Medulla oblongata (tissue), 1 donor: Measurements from ENCODE around the gene RELA.
"Not testable (repeated sequence)": the region's sequence is repeated elsewhere in the genome, so short reads cannot be mapped to it uniquely, and the experiment has no call there.

Source experiments
- DNase-seq: peaks from one replicate; pipeline ENCODE4 v3.0.0-alpha.2; 2015; ENCODE audit errors: extremely low spot score

The RELA gene

DNA sequence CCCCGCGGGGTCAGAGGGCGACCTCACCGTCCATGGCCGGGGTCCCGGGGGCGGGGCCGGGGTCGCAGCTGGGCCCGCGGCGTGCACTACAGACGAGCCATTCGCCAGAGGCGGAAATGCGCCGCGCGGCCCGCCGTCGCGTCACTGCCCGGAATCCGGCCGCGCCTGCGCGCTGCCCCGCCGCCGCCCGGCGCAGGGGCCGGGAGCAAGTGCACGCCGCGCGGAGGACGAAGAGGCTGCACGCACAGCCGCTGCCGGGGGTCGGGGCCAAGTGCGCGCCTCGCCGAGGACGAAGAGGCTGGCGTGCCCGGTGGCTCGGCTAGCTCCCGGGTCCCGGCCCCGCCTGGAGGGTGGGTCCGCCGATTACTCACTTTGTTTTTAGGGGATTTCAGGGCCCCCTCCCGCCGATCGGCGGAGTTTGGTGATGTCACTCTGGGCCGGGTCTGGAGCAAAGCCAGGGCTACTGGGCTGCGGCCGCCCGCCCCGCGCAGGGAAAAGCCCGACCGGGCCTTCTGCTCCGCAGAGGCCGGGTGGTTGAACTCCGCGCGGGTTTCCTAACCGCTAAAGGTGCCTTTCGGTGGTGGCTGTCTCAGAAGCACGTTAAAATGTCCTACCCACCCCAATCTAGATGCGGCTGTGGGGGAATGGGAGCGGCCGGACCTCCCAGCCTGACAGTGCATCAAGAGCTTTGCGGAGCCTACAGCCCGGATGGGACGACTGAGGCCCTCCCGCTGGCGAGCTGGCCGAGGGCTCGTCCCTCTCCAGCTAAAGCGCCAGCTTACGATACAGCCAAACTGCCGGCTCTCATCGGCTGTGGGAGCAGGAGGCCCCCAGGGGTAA lies at the start of gene RELA:
Gene RELA (minus strand): TSS at position 118 of the 840 bp plus-strand sequence. CDS start 84 bp downstream, at position 34.
- DNase-seq = peak; percentile 95

DNA sequence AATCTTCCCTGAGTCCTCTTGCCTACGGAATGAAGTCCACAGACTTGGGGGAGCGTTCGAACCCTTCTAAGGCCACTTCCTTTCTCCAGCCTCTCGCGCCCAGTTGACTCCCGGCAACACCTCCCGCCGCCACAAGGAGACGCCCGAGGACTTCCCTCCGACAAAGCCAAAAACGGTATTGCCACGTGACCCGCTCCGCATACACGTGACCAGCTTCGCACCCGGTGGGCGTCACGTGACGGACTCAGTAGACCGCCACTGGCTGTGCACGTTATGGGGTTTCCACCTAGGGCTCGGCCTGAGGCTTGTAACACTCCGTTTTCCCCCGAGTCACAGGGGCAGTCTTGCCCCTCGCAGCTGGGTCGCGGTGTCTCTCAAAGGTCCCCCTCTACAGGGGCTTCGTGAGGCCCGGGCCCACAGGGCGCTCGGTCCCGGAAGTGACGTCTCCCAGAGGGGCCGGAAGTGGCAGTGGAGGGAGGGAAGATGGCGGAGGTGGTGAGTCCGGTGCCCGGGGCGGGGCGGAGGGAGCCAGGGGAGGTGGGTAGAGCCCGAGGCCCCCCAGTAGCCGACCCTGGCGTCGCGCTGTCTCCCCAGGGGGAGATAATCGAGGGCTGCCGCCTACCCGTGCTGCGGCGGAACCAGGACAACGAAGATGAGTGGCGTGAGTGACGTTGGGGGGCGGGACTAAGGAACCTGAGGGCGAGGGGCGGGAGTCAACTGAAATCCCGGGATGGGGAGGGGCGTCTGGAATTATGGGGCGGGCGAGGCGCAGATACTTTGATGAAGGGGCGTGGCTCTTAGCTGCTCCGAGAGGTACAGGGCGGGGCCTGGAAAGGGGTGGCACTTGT lies 49.3 kb upstream of the RELA start, which contains the start of gene KAT5:
Gene KAT5 (plus strand): TSS at position 468 of the 848 bp plus-strand sequence. CDS start 16 bp downstream, at position 484.
- DNase-seq = peak; percentile 98

DNA sequence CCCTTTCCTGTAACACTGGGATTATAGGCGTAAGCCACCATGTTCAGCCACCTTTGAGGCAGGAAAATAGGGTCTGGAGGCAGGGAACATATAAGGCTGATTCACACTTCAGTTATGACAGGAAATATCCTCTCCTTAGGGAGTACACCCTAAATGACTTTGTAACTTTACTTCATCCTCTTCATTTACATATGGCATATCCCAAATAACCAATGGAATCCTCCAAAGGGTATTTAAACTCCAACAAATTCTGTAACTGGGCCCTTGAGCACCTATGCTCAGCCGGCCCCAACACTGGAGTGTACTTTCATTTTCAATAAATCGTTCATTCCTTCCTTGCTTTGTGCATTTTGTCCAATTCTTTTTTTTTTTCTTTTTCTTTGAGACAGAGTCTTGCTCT lies 47.7 kb upstream of the RELA start:
- DNase-seq = no peak

DNA sequence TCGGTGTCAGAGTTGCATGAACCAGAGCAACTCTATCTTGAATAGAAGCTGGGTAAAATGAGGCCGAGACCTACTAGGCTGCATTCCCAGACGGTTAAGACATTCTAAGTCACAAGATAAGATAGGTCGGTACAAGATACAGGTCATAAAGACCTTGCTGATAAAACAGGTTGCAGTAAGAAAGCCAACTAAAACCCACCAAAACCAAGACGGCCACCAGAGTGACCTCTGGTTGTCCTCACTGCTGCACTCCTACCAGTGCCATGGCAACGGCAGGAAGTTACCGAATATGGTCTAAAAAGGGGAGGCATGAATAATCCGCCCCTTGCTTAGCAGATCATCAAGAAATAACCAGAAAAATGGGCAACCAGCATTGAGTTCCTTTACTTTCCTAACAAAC lies 46.9 kb upstream of the RELA start:
- DNase-seq = no peak

DNA sequence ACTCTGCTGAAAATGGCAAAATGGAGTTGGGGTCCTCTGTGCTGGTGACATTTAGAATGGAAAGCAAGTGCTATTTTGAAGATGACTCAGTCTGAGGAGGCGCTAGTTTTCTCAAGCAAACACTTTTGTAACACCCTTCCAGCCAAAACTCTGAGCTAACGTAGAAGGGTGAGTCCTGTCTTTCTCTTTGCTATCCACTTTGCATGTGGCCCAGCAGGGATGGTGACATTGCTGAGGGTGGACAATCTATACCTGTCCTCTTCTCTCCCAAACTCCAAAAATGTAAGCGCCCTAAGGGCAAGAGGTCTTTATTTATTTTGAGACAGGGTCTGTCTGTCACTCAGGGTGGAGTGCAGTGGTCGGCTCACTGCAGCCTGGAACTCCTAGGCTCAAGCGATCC lies 45.7 kb upstream of the RELA start:
- DNase-seq = no peak

DNA sequence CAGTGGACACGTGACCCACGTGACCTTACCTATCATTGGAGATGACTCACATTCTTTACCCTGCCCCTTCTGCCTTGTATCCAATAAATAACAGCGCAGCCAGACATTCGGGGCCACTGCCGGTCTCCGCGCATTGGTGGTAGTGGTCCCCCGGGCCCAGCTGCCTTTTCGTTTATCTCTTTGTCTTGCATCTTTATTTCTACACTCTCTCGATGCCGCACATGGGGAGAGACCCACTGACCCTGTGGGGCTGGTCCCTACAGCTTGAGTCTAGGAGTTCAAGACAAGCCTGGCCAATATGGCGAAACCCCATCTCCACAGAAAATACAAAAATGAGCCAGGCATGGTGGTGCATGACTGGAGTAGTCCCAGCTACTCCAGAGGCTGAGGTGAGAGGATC lies 44.3 kb upstream of the RELA start:
- not testable (repeated sequence) for DNase-seq

DNA sequence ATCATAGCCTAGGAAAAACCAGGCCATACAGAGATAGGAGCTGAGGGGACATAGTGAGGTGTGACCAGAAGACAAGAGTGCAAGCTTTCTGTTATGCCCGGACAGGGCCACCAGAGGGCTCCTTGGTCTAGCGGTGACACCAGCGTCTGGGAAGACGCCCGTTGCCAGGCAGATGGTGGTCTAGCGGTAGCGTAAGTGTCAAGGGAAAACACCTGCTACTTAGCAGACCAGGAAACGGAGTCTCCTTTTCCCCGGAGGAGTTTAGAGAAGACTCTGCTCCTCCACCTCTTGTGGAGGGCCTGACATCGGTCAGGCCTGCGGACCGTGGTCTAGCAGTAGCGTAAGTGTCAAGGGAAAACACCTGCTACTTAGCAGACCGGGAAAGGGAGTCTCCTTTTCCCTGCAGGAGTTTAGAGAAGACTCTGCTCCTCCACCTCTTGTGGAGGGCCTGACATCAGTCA lies 43.6 kb upstream of the RELA start:
- DNase-seq = peak; percentile 52

DNA sequence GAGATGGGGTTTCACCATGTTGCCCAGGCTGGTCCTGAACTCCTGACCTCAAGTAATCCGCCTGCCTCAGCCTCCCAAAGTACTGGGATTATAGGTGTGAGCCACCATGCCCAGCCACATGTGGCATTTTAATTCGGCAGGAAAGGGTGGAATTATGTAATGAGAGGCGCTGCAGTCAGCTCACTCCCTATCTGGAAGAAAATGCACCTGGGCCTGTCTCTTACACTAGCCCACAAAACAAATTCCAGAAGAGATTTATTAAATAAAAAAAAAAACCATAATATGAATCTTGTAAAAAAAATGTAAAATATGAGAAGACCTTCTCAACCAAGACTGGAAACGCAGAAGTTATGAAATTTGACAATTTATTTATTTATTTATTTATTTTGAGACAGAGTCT lies 41.1 kb upstream of the RELA start:
- no peak for DNase-seq

DNA sequence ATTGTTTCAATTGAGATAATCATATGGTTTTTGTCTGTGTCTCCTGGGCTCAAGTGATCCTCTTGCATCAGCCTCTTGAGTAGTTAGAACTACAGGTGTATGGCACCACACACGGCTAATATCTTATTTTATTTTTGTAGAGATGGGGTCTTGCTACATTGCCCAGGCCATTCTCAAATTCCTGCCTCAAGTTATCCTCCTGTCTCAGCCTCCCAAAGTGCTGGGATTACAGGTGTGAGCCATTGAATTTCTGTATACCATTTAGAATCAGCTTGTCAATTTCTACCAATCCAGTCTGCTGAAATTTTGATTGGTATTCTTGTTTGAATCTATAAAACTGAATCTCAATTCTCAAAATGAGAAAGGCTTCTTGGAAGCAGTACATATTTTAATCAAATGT lies 39.0 kb upstream of the RELA start:
- no peak for DNase-seq

DNA sequence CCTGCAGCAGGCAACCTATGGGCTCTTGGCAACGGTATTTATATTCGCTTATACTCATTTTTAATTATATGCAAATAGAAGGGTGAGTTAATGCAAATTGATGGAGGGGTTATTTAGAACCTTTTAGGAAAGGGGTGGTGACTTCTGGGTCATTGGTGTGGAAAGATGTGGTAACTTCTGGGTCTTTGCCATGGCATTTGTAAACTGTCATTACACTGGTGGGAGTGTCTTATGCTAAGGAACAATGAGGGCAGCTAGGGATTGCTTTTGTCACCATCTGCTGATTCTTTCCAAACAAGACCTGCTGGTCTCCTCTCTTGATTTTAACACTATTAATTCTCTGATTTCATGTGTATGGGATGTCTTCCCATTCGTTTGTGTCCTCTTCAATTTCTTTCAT lies 37.7 kb upstream of the RELA start:
- DNase-seq = no peak

DNA sequence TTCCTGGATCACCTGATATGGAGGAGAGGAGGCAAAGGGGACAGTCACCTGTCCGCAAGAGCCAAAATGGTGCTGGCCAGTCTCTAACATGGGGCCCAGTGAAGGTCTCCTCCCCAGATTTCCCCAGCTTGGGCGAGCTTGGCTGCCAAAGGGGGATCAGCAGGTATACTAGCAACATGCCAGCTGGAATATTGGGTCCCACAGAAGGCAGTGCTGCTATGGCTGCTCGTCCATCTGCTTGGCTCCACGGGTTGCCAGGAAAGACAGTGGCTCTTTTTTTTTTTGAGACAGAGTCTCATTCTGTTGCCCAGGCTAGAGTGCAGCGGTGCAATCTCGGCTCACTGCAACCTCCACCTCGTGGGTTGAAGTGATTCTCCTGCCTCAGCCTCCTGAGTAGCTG lies 36.6 kb upstream of the RELA start:
- DNase-seq = no peak

DNA sequence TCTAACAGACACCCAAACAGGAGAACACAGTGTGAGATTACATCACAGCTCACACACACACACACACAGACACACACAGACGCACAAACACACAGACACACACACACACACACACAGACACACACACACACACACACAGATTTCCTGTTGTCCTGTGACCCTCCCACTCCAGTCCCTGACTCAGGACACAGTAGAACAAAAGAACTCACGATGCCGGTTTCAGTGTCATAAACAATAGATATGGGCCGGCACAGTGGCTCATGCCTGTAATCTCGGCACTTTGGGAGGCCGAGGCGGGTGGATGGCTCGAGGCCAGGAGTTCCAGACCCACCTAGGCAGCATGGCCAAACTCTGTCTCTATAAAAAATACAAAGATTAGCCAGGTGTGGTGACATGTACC lies 35.5 kb upstream of the RELA start:
- no peak for DNase-seq

DNA sequence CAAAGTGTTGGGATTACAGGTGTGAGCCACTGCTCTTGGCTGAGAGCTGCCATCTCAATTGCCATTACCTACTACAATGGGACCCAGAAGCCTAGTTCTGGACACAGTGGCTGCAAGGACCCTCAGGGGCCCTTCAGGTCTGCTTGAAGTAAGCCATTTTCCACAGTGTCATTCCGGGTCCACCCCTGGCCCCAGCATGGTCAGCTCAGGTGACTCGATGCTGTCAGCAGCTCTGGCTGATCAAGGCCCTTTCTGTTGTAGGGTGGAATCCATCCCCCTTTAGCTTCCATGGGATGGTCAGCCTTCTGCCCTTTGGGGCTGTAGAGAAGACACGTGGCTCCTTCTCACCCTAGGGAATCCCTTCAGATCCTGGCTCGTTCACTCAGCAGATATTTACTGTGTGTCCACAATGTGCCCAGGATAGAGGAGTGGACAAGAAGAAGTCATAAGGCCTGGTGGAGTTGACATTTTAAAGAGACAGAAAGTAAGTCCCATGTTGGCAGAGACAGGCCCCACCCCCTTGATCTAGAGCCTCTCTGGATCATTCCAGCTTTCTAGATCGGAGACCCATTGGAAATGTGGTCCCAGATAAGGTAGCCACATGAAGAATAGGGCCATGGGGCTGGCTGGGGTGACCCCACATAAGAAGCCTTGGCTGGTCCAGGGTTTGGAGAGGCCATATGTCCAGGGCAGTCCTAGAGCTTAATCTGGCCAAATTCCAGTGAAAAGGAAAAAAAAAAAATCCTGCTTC lies 34.3 kb upstream of the RELA start:
- DNase-seq = no peak

DNA sequence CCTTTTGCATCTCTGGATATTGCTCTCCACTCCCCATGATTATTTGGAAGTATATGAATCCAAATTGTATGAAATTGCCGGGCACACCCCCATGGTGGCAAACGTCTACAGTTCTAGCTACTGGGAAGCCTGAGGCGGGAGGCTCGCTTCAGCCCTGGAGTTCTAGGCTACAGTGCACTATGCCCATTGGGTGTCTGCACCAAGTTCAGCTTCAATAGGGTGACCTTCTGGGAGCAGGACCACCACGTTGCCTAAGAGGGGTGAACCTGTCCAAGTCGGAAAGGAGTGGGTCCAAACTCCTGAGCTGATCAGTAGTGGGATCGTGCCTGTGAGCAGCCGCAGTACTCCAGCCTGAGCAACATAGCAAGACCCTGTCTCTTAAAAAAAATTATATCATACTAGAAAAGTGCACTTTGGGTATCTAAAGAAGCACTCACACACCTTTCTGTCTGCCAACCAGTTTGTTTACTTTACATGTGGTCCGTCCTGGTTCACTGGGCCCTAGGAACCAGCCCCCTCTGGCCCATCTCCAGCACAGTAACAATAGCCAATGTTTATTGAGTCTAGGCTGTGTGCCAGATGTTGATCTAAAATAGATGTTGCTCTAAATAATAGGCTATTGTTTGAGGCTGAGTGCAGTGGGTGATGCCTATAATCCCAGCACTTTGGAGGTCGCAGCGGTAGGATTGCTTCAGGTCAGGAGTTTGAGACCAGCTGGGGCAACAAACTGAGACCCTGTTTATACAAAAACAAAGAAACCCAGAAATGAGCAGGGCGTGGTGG lies 32.9 kb upstream of the RELA start:
- peak; percentile 76 for DNase-seq

DNA sequence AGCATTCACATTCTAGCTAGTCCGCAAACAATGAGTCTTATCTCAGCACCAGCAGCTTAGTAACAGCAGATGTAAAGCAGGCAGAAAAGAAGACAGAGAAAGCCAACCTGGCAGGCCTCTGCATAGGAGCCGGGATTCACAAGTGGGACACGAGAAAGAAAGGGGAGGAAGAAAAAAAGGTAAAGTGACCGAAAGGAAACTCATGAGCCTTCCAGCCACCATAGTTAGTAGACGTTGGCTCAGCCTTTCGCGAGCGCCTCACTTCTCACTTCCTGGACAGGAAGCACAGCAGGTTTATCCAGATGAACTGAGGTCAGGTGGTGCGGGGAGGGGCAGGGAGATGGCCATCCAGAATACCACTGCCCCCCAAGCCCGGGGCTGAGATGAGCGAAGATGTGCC lies 29.7 kb upstream of the RELA start:
- DNase-seq = no peak

DNA sequence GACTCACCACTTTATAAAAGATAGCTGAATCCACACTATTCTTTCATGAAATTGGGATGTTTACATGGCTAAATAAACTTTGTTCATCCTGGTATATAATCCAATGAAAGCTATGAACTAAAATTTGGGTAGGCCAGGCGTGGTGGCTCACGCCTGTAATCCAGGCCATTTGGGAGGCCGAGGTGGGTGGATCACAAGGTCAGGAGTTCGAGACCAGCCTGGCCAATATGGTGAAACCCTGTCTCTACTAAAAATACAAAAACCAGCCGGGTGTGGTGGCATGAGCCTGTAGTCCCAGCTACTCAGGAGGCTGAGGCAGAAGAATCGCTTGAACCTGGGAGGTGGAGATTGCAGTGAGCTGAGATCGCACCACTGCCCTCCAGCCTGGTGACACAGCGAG lies 29.1 kb upstream of the RELA start:
- DNase-seq = not testable (repeated sequence)

DNA sequence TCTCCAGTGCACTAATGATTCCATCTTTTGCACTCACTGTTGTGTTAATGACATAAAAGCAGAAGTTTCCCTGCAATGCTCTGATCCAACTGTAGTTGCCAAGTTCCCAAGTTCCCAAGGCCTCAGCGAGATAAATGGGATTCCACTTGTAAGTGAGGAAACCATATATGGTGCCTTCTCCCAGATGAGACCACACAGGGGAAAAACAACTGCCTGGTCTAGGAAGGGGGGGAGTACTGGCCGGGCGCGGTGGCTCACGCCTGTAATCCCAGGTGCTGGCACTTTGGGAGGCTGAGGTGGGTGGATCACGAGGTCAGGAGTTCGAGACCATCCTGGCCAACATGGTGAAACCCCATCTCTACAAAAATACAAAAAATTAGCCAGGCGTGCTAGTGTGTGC lies 23.3 kb upstream of the RELA start:
- DNase-seq = no peak

DNA sequence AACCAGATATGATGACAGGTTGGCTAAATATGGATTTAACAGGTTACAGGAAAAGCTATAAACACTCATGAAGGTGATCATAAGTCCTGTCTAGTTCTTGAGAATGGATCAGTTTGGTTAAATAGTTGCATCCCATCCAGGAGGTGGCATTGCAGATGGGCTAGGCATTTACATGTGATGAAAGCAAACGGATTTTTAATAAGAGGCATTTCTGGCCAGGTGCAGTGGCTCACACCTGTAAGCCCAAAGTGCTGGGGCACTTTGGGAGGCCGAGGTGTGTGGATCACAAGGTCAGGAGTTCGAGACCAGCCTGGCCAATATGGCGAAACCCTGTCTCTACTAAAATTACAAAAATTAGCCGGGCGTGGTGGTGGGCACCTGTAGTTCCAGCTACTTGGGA lies 20.8 kb upstream of the RELA start:
- not testable (repeated sequence) for DNase-seq

DNA sequence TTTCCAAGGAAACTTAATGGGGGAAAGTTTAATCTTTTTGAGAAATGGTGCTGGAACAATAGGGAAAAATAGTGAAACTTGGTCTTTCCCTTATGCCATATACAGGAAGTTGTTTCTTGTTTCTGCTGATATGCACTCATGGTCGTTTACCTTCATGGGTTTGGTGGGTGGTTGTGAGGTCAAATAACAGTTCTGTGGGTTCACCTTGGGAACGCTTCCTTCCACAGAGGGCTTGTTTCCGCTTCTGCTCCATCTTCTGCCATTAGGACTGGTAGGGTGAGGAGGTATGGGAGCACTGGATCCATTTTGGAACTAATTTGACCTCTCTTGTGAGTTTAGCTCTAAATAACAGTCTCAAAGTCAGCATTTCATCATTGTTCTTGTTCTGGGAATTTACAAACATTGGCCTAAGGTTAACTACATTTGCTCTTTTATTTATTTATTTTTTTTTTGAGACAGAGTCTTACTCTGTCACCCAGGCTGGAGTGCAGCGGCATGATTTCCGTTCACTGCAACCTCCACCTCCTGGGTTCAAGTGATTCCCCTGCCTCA lies 17.6 kb upstream of the RELA start:
- DNase-seq = no peak

DNA sequence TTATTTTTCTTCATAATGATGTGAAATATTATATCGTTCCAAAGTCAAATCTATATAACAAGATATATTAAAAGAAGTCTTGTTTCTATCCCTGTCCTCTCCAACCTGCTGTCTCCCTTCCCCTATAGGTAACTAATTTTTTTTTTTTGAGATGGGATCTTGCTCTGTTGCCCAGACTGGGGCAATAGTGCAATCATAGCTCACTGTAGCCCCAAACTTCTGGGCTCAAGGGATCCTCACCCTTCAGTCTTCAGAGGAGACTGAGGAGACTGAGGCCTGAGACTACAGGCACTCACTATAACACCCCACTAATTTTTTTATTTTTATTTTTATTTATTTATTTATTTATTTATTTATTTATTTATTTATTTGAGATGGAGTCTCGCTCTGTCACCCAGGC lies 10.3 kb upstream of the RELA start:
- no peak for DNase-seq
